NT2/D1 (cell line): Measurements from ENCODE around the gene SLC5A11.

ENCODE experiments used
- YY1 ChIP-seq: IDR thresholded peaks from 2 replicates; pipeline ENCODE4 v1.6.1; 2011; ENCODE audit not compliant: insufficient read length, insufficient read depth
- ZNF274 ChIP-seq: IDR thresholded peaks from 2 replicates; pipeline ENCODE4 v1.6.1; 2011; ENCODE audit warnings: mild to moderate bottlenecking, low read depth, low read length

- TF ChIP-seq ZNF274 (no peak), YY1 (no peak)
Observed at GRCh38 chr16:24858219-24859041, 12.7 kb downstream of the SLC5A11 start.
